PFSK-1 (cell line): ENCODE results near the gene HIGD1C.

Experiments used
- FOXP2 ChIP-seq: optimal IDR thresholded peaks from 2 replicates; pipeline ENCODE3; 2011; ENCODE audit warnings: borderline replicate concordance, control low read depth, inconsistent platforms; ENCODE audit not compliant: insufficient read depth; ENCODE audit errors: extremely low read length, extremely low read depth
- POLR2AphosphoS5 ChIP-seq: IDR thresholded peaks from 2 replicates; pipeline ENCODE4 v1.6.1; 2012; ENCODE audit warnings: low read depth, mild to moderate bottlenecking, control low read depth, low read length, moderate library complexity
- REST ChIP-seq, 2 experiments: IDR thresholded peaks; 2 replicates each; pipeline versions ENCODE4 v1.6.1 to v1.8.0; 2011 to 2012; ENCODE audit warnings: low read depth in 2 of 2, low read length in 2 of 2, control low read depth in 1 of 2, inconsistent platforms in 1 of 2, mild to moderate bottlenecking in 1 of 2, moderate library complexity in 1 of 2; ENCODE audit not compliant: insufficient read depth in 1 of 2
- SIN3A ChIP-seq: IDR thresholded peaks from 2 replicates; pipeline ENCODE4 v1.6.1; 2012; ENCODE audit warnings: mild to moderate bottlenecking, low read length, moderate library complexity, borderline replicate concordance; ENCODE audit not compliant: insufficient read depth
- TAF1 ChIP-seq: IDR thresholded peaks from 2 replicates; pipeline ENCODE4 v1.6.1; 2012; ENCODE audit warnings: low read length, control low read depth, borderline replicate concordance; ENCODE audit not compliant: insufficient read depth

Gene HIGD1C

DNA sequence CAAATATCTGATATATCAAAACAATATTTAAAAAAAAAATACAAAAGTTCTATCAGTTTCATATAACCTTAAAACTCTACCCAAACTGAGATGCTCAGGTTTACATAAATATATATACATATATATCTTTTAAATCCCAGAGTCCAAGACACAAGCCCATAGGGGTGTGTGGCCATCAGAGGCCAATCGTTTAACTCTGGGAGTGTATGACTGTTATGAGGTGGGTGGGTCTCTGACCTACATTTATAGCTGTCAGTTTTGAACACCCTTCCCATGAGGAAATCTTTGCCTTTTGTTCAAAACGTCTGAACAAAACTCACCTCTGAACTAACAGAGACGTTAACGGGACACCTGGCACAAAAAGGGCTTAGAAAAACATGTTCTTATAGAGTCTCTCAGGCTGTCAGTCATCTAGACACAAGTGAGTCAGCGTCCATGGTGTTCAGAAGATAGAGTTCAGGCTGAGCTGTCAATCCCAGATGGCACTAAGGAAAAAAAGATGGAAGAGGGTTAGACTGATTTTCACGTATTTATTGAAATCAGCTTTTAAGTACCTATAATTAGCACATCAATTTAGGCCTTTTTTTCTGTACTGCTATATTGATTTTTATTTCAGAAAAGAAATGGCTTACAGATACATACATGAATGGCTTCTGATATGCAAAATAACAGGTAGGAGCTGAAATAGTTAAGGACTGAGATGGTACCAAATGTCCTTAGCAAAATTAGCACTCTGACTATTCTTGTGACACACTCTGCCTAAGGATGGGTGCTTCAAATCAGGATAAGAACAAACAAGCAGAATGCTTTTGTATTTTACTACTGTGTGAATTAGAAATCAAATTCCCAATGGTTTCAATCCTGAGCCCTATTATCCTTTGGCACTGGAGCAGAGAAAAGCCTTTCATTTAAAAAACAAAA lies 29.2 kb downstream of the HIGD1C start:
- TF ChIP-seq POLR2AphosphoS5 (no peak), SIN3A (no peak), TAF1 (no peak), REST (IDR thresholded peaks at IDR 0.05; ENCODE audit: insufficient read depth in 1 of 2, low read depth in 2 of 2, low read length in 2 of 2) (no peak), FOXP2 (no peak)

DNA sequence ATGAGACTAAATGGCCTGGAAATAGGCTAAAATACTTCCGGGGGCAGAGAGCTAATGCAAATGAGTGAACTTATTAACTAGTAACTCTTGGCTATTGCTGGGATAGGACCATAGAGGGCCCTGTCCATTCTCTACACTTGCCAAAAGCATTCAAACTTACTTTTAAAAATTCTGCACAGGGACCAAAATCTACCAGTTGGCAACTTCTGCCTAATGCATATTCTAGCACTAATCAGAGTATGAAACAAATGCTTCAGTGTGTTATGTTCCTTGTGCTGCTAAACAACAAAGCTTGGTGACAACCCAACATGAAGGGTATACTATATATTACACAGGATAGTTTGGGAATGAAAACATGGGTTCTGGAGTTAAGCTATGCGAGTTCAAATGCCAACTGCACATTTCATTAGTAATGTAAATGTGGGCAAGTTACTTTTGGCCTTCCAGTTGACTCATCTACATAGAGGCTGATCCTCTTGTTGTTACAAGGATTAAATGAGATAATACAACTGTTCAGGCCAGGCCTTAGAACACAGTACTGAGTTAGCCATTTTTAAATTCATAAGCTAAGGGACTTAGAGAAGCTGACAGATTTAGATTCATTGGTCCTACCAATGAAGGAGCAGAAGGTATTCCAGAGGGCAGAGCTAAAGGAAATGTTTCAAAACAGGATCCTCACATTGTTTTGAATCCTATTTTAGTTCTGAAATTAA lies 32.4 kb downstream of the HIGD1C start:
- TF ChIP-seq TAF1 = no peak
- TF ChIP-seq REST (IDR thresholded peaks at IDR 0.05; ENCODE audit: insufficient read depth in 1 of 2, low read depth in 2 of 2, low read length in 2 of 2) = no peak
- no peak for TF ChIP-seq POLR2AphosphoS5
- TF ChIP-seq SIN3A = no peak
- TF ChIP-seq FOXP2 = no peak

DNA sequence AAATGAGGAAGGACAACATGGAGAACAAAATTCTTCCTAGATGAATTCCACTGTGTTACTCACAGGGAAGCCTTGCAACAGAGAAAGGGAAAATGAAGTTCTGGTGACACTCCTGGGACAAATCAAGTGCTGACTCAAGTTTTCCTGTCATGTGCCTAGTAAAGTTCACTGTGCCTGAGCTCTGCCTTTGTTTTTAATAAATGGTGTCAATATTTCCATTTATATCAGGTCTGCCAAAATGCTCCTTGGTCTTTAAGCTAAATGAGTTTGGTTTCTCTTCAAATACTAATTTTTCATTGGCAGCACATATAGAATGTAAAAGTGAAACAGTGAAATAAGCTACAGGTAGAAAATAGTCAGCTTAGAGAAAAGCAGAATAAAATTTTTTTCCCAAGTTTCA lies 33.0 kb downstream of the HIGD1C start:
- TF ChIP-seq REST (IDR thresholded peaks at IDR 0.05; ENCODE audit: insufficient read depth in 1 of 2, low read depth in 2 of 2, low read length in 2 of 2) (no peak), FOXP2 (no peak), TAF1 (no peak), POLR2AphosphoS5 (no peak), SIN3A (no peak)

DNA sequence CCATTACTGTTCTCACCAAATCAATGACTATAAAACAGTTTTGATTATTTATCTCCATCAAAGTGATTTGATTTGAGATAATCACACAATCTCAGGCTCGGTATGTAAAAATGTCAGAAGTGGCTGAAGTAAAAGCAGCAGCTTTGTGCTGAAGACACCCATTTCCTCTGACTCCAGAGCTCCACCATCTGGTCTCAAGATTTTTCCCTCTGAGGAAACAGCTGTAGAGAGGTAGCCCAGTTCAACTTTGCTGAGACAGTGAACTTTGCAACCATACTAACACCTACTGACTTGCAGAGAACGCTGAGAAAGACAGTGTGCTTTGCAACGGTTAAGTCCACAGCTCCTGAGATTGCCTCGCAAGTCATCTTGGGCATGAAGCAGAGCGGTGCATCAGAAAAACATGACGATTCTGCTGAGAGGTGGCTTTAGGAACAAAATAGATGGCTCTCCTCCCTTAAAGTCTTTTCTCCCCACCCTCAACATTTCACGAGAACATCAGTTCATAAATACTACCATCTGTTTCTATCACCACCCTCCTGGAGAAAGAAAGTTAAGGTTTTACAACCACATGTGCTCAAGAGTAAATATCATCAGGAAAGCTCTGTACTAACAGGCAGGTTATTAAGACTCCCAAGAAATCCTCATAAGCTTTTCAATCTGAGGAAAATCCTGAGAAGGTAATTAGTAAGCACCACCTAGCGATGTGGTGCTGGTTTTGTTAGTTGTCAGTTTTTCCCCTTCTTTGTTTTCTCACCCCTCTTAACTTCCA lies 34.8 kb downstream of the HIGD1C start:
- TF ChIP-seq SIN3A (no peak), POLR2AphosphoS5 (no peak), TAF1 (no peak), FOXP2 (no peak), REST (IDR thresholded peaks at IDR 0.05; ENCODE audit: insufficient read depth in 1 of 2, low read depth in 2 of 2, low read length in 2 of 2) (no peak)
